GM18505 (cell line): ENCODE data around the gene SOBP.
A peak's percentile ranks its signal among the peaks of the same experiment; 100 is the strongest.

Source experiments
- ATAC-seq: cut with Tn5 transposase; IDR thresholded peaks from one replicate; pipeline ENCODE4 v1.9.1; 2021; ENCODE audit not compliant: unreplicated experiment
- POLR2A ChIP-seq: IDR thresholded peaks from 4 replicates; pipeline ENCODE4 v1.6.1; 2011; ENCODE audit warnings: borderline replicate concordance; ENCODE audit not compliant: insufficient read depth, insufficient read length; ENCODE audit errors: extremely low read depth

SOBP gene

DNA sequence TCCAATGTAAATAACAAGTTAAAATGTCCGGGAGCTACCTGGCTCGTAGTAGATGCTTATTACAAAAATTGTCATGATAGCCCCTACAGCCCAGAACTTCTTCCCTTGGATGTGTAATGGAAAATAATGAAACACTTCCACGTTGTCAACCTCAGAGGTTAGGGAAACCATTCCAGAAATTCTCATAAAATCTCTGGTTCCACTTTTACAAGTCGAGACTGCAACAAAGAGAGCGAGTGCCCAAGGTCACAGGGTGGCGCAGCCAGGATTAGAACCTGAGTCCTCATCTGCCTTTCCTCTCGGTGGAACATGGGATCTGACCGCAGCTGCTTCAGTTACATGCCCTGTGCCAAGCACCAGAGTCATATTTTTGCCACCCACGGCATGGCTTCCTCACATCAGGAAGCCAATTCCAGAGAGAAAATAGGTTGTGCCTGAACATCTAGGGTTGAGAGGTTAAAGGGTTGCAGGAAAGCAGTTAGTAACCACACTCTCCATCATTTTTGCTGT is 157.6 kb downstream of the SOBP start:
- no peak for TF ChIP-seq POLR2A
- ATAC-seq = no peak

DNA sequence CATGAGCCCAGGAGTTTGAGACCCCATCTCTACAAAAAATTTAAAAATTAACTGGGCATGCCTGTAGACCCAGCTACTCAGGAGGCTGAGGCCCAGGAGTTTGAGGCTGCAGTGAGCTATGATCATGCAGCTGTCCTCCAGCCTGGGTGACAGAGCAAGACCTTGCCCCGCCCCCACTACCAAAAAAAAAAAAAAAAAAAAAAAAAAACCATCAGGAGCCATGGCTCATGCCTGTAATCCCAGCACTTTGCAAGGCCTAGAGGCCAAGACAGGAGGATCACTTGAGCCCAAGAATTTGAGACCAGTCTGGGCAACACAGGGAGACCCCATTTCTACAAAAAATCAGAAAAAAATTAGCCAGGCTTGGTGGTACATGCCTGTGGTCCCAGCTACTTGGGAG is 159.1 kb downstream of the SOBP start:
- ATAC-seq = no peak
- TF ChIP-seq POLR2A = no peak

DNA sequence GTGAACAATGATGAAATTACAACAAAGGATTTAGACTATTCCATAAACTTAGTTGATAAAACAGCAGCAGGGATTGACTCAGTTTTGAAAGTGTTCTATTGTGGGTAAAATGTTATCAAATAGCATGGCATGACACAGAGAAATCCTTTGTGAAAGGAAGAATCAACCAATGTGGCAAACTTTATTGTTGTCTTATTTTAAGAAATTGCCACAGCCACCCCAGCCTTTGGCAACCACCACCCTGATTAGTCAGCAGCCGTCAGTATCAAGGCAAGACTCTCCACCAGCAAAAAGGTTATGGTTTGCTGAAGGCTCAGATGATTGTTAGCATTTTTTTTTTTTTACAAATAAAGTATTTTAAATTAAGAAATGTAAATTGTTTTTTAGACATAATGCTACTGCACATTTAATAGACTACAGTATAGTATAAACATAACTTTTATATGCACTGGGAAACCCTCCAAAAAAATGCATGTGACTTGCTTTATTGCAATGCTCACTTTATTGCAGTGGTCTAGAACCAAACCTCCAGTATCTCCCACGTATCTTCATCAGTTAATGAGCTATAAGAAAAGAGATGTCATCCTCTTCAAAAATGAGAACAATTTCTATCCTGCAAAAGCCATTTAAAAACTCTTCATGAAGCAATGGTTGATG is 162.7 kb downstream of the SOBP start:
- TF ChIP-seq POLR2A = no peak
- ATAC-seq = no peak

DNA sequence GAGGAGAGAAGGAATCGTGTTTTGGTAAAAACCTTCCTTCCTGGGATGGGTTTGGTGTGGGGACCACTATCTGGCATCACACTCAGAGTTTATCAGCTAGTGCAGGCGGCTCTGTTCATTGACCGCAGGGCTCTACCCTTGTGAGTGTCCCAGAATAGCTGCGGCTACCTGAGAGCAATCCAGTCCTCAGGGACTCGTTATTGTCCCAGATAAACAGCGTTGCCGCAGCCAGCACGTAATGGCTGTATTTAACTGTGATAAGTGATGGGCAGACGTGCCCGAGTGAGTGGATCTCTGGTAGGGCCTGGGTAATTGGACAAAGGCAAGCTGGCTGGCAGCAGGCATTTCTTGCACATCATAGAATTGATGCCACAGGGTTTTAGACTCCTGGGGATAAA is 163.3 kb downstream of the SOBP start:
- ATAC-seq = no peak
- no peak for TF ChIP-seq POLR2A

DNA sequence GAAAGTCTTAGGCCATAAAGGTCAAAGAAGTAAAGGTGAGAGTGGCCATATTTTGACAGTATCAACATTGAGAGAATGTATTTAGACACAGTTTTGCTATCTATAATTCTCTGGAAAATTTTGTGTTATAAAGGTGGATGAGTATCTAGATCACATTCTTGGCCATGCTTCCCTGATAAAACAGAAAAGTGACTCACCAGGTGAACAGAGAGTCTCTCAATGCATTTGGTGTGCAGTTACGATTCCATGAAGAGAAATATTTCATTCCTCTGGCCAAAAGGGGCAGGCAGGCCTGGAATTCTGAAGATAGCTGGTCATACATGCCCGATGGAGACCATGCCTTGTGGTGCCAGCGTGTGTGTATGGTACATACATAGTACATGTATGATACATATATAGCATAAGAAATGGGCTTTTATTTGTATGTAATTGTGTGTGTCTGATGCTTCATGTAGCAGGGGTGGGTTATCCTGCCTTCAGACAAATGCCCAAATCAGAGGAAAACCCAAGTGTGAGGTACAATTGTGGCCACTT is 164.0 kb downstream of the SOBP start:
- no peak for TF ChIP-seq POLR2A
- no peak for ATAC-seq

DNA sequence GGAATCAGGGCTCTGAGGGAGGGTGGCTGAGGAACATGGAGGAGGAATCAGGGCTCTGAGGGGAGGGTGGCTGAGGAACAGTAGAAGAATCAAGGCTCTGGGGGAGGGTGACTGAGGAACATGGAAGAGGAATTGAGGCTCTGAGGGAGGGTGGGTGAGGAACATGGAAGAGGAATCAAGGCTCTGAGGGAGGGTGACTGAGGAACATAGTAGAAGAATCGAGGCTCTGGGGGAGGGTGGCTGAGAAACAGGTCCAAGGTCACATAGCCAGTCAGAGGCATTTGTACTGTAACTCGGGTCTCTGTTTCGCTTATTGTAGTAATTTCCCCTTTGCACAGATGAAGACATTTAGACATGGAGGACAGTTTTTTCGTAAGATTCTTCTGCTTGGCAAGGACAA is 164.8 kb downstream of the SOBP start:
- no peak for ATAC-seq
- TF ChIP-seq POLR2A = no peak

DNA sequence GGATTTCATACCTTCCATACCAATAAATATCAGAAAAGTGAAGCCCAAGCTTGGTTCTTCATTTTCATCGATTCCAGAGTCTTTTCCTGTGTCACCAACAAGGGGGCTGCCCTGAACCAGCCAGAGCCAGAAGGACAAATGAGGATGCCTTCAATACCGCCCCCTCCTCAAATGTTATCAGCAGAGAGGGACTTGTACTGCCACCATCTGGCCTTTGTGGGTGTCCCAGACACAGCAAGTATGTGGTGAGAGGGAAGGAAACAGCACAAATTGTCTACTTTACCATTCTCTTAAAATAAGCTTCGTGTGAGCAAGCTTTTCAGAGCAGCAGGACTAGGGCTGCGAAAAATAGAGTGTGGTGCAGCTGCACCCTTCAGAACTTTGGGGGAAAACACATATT is 165.3 kb downstream of the SOBP start:
- no peak for ATAC-seq
- TF ChIP-seq POLR2A = no peak

DNA sequence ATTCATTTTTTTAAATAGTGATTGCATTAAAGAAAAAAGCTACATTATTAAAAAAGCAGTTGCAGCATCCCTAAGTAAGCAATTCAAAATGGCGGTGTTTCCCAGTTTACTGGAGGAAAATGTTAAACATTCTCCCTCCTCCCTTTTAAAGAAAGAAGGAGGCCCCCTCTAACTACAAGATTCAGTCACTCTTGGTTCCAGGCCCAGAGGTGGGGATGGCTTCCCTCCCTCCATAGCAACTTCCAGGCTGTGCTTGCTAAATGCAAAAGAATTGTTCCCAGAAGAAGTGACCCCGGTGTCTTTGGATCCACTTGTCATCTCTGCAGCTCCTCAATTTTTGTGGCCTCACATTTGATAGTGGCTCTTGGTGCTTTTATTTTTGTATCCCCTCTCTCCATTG is 165.9 kb downstream of the SOBP start:
- no peak for TF ChIP-seq POLR2A
- no peak for ATAC-seq

DNA sequence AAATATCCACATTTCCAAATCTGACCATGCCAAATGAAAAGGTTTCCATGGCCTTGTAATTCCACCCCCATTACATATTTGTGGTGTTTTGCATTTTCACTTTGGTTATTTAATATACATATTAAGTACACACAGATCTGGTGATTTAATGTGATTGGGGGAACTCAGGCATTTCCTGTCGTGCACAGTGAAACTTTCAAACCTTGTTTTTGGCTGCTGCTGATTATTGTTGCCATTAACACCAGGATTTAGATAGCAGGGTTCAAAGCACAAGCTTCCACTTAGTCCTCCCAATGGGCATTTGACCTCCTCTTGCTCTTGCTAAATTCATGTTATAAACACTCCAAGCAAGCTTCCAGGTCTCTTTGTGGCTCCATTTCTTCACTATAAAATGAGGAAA is 166.5 kb downstream of the SOBP start:
- no peak for TF ChIP-seq POLR2A
- ATAC-seq = no peak

DNA sequence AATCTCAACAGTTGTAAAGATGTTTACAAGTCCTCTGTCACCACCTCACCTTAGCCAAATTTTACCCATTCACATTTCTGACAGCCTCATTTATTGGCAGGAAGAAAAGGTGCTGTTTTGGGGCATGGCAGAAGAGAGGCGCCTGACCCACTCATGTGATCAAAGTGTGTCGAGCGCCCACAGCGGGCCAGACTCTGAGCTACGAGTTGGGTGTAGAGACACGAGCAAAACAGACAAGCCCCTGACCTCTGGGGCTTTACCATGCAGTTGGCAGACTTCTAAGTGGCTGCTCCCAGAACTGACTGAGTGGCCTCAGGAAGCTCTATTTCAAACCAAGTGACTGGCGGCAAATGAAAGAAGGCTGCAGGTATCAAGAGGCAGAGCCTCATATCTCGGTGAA is 167.0 kb downstream of the SOBP start:
- no peak for TF ChIP-seq POLR2A
- no peak for ATAC-seq

DNA sequence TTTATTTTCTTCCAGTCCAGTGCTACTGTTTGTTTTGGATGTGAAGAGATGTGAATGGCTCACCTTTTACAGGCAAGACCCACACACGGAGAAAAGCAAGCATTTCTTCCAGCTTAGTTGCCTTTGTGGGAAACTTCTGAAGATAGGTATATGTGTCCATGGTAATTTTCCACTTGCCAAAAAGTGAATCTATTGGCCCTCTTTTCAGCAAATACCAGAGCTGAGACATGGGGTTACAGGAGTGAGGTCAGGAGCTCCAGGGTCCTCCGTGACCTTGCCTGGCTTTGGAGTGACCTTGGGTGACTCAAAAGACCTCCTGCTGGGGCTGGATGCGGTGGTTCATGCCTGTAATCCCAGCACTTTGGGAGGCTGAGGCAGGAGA is 167.4 kb downstream of the SOBP start:
- no peak for TF ChIP-seq POLR2A
- no peak for ATAC-seq

DNA sequence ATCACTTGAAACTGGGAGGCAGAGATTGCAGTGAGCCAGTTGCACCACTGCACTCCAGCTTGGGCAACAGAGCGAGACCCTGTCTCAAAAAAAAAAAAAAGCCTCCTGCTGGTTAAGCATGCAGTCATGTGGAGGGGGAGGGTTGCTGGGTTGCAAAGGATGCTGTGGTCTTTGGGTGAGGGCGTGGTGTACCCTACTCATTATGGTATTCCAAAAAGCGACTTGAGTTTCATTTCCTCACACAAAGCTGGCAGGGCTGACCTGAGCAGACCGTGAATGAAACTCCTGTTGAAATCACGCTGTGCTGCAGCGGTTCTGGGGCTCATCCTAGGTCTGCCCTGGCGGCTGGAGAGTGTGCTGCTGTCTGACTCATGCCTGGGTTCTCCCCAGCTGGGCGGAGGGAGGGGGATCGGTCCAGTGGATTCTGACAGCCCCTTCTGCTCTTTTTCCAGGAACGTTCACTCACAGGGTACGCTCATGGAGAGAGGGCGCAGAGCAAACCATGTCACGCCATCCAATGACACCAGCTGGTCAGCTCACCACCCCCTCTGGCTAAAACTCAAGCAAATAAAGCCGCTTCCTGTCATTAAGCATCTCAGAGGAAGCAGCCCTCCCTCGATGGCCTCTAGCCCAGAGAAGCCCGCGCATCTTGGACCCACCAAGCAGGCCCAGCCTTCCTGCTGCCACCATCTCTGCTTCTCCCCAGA is 168.0 kb downstream of the SOBP start:
- peak; percentile 91 for ATAC-seq
- peak; percentile 79 for TF ChIP-seq POLR2A

DNA sequence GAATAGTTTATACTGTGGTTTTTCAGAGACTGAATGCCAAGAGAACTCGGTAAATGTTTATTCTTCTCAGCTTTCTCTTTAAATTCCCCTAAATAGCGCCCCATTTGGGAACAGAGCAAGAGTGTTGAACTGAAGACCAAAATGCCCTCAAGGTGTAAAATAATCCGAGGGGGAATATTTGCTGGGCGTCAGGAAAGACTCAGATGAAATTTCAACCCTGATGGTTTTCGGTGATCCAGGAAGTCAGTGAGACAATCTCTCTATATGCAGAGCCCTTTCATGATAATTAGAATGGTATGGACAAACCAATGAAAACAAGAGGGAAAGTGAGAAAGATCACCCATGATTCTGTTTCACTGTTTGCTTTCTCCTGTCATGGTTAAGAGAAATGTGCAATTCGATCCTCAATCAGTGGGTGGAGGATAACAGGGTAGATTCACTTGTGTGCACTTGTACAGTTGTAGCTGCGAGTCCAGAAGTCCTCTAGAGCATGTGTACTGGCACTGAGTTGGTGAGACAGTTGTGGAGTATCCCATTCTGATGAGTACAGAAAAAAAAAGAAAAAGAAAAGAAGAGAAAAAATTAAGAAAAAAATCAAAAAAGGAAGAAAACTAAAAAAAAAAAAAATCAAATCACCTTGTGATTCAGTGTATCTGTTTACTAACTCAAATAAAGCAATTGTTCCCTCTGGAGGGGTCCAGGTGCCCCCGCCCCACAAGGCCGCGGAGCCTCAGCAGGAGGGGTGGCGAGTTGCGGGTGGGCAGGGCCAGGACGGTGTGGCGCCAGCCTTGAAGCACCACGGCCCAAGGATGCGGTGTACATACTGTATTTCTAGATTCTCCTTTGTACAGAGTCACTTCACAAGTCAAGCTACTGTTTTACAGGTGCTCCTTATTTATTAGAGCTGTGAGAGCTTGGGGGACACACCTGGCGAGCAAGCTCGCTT is 169.3 kb downstream of the SOBP start:
- TF ChIP-seq POLR2A = no peak
- no peak for ATAC-seq
